Kidney epithelial cell (primary cell): ENCODE measurements around the gene SLC38A3. TPM values are rescaled to one million over a fixed set of nuclear protein-coding genes. Genes with fewer than 3 reads are reported as not detected.

Experiments
- DNase-seq: peaks from one replicate; pipeline ENCODE4 v3.0.0-alpha.2; 2010; ENCODE audit warnings: low read depth
- H3K27me3 ChIP-seq: 2 replicates; pipeline ENCODE4 v1.6.0; 2011; ENCODE audit warnings: low read length; ENCODE audit not compliant: control insufficient read depth, insufficient read depth
- H3K36me3 ChIP-seq: 2 replicates; pipeline ENCODE4 v1.5.1; 2011; ENCODE audit warnings: low read length; ENCODE audit not compliant: control insufficient read depth, insufficient read depth
- H3K4me3 ChIP-seq: 2 replicates; pipeline ENCODE4 v1.5.1; 2011; ENCODE audit warnings: low read depth, mild to moderate bottlenecking, control low read depth, low read length
- CTCF ChIP-seq: IDR thresholded peaks from 2 replicates; pipeline ENCODE4 v1.5.1; 2011; ENCODE audit warnings: mild to moderate bottlenecking, moderate library complexity, low read length, control low read depth, inconsistent platforms; ENCODE audit not compliant: insufficient read depth, poor library complexity, severe bottlenecking
- total RNA-seq: library from RNA; depleted of rRNA; stranded (reverse); fragments of >200 nt; gene quantifications from 2 replicates; pipeline ENCODE4 v1.2.3, GENCODE V29; 2015

Gene SLC38A3
- total RNA-seq, 1 donor from 2014 or later: 0.13 TPM

GRCh38 chr3:50236484-50237132 lies 31.5 kb downstream of the SLC38A3 start:
- no peak for DNase-seq
- Histone ChIP-seq H3K36me3 (no peaks in the 10 kb centered on the region), H3K4me3 (peak overlapping the region; percentile 80), H3K27me3 (no peaks in the 10 kb centered on the region)
- no peak for TF ChIP-seq CTCF

DNA sequence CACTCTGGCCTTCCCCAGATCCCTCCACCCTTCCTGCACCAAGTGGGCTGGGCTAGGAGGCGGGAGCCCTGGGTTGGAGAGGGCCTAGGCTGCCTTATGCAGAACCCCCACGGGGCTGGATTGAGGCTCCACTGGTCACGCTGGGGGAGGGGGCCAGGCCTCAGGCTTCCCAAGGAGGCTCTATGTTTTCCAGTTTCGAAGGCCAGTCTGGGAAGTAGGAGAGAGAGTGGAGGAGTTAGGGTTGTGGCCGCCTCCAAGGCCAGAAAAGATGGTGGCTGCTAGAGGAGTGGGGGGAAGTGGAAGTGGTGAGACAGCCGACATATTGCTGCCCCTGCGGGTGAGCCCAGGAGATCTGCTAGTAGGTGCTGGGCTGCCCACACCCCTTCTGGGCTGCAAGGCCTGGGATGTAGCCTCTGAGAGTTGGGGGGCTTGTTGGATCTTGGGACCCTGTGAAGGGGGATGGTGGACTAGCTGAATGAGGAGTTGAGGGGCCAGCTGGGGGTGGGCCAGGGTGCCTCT lies 32.1 kb downstream of the SLC38A3 start:
- Histone ChIP-seq H3K36me3 (no peaks in the 10 kb centered on the region), H3K27me3 (no peaks in the 10 kb centered on the region), H3K4me3 (peak overlapping the region; percentile 80)
- TF ChIP-seq CTCF: no peak
- no peak for DNase-seq

- no peak for DNase-seq
- peak overlapping the region; percentile 80 for H3K4me3 ChIP-seq
- TF ChIP-seq CTCF: no peak
- no peaks in the 10 kb centered on the region for H3K36me3 ChIP-seq
- no peaks in the 10 kb centered on the region for H3K27me3 ChIP-seq
These were observed 32.9 kb downstream of the SLC38A3 start for GRCh38 chr3:50237754-50238548.

DNA sequence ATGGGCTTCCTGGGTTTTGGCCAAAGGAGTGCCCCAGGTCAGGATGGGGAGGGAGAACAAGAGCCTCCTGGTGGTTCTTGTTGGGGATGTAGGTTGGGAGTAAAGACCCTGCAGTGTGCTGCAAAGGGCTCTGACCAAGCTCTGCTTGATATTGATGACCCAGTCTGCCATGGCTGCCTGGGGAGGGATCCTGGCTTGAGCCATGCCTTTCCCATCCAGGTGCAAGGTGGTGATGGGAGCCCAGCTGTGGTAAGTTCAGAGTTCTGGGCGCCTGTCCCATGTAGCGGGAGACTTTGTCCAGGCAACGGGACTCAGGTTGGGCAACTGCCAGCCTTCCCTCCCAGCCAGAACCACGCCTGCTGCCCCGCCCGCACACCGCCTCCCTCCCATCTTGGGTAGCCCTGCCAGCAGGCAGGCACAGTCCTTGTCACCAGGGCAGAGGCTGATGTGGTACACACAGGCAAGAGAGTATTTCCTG lies 33.5 kb downstream of the SLC38A3 start:
- Histone ChIP-seq H3K27me3 (no peaks in the 10 kb centered on the region), H3K4me3 (peak overlapping the region; percentile 80), H3K36me3 (peaks cover under 1% of the 10 kb centered on the region)
- no peak for DNase-seq
- TF ChIP-seq CTCF: no peak

- Histone ChIP-seq H3K36me3 (peaks cover 2% of the 10 kb centered on the region), H3K4me3 (no peak overlapping the region), H3K27me3 (no peaks in the 10 kb centered on the region)
- no peak for TF ChIP-seq CTCF
- DNase-seq: no peak
These were observed 34.6 kb downstream of the SLC38A3 start for GRCh38 chr3:50239649-50240048.

GRCh38 chr3:50241163-50241562 lies 36.1 kb downstream of the SLC38A3 start:
- no peak for DNase-seq
- peaks cover 2% of the 10 kb centered on the region for H3K36me3 ChIP-seq
- H3K4me3 ChIP-seq: no peak overlapping the region
- no peak for TF ChIP-seq CTCF
- H3K27me3 ChIP-seq: no peaks in the 10 kb centered on the region
